ENCODE measurements around the gene DYNC2LI1.

The DYNC2LI1 gene

DNA sequence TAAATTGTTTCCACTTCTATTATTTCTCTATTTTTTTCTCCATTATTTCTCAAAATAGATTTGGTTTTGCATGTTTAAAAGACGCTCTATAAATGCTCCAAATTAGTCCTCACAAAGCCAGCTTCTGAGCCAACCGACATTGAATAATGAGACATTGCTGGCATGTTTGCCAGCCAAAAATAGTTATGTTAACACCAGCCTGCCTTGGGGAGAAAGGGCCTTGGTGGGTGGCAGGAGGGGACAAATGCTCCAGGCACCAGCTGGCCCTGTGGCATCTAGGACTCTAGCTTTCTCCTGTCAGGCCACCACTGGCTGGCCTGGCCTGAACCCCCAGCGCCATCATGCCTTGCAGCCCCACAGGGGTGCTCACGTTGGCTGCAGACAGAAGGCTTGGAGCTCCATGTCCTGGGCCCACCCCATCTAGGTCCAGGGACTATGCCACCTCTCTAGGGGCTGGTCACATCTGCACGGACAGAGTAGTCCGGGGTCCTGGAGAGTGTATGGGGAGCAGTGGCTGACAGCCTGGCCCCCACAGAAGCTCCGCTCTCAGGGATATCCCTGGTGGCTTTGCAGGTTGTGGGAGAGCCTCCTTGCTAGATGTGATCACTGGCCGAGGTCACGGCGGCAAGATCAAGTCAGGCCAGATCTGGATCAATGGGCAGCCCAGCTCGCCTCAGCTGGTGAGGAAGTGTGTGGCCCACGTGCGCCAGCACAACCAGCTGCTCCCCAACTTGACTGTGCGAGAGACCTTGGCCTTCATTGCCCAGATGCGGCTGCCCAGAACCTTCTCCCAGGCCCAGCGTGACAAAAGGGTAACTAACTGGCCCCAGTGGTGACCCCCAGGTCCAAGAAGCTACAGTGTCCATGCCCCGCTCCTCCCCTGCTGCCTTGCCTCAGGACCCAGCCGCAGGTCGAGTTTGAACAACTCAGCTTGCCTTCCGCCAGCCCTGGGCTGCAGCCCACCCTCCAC is 77.5 kb downstream of the DYNC2LI1 start:
- DNase-seq, result no peak

DNA sequence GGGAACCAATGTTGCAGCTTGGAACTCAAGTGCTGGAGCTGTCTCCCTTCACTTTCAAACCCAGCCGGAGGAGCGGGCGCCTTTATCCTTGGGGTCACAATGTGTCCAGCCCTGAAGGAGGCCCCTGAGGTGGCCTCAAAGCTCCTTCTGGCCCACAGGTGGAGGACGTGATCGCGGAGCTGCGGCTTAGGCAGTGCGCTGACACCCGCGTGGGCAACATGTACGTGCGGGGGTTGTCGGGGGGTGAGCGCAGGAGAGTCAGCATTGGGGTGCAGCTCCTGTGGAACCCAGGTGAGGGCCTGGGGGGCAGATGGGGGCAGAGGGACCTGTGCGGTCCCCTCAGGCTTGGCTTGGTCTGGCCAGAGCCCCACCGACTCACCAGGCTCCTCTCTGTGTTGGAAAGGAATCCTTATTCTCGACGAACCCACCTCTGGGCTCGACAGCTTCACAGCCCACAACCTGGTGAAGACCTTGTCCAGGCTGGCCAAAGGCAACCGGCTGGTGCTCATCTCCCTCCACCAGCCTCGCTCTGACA is 78.4 kb downstream of the DYNC2LI1 start:
- DNase-seq, result no peak

DNA sequence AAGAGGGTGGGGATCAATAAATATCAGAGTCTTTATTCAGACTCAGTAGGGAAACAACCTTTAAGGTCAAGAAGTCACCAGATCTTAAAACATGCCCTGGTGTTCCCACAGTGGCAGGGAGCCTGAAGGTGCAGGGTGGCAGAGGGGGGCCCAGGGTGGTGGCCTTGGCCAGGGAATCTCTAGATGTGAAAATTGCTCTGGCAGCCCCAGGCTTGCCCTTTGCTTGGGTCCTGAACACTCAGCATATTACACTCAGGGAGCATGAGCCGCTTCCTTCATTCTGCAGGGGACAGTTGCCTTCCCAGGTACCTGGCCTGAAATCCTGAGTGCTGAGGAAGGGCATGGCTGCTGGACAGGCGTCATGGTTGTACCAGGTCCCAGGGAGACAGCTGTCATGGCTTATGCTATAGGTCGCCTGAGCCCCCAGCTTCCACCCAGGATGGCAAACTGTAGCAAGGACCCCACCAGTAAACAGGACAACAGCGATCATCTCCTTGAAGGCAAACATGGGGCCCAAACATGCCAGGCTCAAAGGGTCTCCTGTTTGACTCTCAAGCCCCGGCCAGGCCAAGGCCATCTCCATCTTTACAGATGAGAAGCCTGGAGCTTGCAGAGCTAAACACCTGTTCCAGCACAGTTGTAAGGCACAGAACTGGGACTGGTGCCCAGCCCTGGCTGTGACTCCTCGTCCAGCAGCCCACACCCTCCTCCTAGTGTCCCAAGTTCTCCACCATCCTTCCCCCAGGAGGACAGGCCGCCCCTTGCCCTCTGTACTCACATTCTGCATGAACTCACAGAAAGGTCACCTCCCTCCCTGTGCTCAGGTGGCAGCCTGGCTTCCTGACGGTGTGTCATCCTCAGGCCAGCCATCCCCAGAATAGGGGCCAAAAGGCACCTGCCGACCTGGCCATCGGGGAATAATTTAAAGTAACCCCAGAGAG is 79.6 kb downstream of the DYNC2LI1 start:
- DNase-seq, result no peak

DNA sequence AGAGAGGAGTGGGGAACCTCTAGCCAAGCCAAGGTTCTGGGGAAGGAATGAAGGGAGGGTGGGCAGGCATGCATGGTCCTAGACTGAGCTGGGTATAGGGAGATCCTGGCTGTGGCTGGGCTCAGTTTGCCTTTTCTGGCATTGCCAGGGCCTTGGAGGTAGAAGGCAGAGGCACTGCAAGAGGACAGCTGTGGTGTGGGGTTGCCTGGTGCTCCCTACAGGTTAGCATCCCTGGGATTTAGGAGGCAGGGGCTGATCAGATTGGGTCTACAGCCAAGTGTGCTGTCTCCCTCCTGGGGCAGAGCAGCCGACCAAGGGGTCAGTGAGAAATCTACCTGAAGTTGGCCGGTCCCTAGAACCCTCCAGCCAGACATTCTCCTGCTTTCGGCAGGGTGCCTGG is 80.8 kb downstream of the DYNC2LI1 start:
- DNase-seq, result no peak

DNA sequence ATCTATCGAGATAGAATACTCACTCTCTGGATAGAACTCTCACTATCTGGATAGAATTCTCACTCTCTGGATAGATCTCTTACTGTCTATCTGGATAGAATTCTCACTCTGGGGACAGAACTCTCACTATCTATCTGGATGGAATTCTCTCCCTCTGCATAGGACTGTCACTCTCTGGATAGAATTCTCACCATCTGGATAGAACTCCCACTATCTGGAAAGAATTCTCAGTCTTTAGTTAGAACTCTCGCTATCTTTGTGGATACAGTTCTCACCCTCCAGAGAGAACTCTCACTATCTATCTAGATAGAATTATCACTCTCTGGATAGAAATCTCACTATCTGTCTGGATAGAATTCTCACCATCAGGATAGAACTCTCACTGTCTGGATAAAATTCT is 81.5 kb downstream of the DYNC2LI1 start:
- DNase-seq, result no peak
